ENCODE measurements around the gene CEL.

DNA sequence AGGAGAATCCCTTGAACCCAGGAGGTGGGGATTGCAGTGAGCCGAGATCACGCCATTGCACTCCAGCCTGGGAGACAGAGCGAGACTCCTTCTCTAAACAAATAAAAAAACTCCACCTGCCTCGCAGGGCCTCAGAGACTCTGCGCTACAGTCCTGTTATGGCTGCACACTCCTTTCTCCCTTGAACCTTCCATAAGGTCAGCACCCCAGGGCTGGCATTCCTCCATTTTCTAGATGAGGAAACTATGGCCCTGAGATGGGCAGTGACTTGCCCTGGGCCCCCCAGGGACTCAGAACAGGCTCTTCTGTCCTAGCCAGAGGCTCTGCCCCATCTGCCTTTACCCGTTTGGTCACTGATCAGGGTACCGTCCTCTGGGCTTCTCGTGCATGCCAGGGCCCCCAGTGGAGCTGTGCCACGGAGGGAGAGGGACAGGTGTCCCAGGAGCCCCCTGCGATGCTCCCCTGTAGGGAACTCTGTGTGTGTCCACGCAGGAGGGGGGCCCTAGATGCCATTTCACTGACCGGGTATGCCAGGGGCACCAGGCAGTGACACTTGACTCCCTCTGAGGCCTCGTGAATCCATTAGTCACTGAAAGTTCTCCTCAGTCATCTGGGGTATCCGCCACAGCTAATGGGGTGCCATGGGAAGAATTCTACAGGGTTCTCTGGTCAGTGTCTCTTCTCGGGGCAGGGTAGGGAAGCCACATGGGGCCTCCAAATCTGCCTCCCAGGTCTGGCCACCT is 43.1 kb downstream of the CEL start:
- no peak for TF ChIP-seq EZH2phosphoT487 (IDR thresholded peaks at IDR 0.05; ENCODE audit: low read depth)
- TF ChIP-seq, protein P1, sequence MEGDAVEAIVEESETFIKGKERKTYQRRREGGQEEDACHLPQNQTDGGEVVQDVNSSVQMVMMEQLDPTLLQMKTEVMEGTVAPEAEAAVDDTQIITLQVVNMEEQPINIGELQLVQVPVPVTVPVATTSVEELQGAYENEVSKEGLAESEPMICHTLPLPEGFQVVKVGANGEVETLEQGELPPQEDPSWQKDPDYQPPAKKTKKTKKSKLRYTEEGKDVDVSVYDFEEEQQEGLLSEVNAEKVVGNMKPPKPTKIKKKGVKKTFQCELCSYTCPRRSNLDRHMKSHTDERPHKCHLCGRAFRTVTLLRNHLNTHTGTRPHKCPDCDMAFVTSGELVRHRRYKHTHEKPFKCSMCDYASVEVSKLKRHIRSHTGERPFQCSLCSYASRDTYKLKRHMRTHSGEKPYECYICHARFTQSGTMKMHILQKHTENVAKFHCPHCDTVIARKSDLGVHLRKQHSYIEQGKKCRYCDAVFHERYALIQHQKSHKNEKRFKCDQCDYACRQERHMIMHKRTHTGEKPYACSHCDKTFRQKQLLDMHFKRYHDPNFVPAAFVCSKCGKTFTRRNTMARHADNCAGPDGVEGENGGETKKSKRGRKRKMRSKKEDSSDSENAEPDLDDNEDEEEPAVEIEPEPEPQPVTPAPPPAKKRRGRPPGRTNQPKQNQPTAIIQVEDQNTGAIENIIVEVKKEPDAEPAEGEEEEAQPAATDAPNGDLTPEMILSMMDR (IDR thresholded peaks at IDR 0.05; ENCODE audit: low read depth, low read length), result no peak
